ENCODE results near the gene LINGO1.

The LINGO1 gene

DNA sequence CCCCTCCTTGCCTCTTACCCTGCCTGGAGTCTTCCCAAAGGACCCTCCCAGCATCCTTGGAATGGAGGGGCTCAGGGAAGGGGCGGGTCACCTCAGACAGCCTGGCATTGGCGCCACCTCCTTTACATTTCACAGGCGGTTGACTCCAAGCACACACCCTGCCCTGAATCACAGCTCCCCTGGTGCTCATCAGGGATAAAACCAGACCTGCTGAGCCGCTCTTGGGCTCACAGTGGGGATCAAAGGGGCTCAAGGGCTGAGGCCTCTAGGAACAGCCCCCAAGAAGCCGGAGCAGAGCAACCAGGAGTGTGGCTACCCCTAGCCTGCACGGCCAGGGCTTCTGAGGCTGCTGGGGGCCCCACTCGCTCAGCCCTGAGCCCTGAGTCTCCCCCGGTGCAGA, 16.6 kb downstream of the LINGO1 start:
- DNase-seq (ENCODE audit: low read depth in 1 of 2, low spot score in 1 of 2) = no peak

DNA sequence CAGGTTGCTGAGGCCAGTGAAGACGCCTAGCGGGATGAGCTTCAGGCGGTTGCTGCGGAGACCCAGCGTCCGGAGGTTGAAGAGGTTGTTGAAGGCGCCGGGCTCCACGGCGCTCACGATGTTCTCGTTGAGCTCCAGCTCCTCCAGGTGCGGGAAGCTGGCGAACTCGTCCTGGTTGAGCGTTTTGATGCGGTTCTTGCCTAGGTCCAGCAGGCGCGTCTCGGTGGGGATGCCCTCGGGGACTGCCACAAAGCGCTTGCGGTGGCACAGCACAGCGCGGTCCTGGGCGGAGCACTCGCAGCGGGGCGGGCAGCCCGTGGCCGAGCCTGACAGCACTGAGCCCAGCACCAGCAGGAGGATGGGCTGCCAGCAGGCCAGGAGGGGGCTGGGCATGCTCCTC, 17.2 kb downstream of the LINGO1 start:
- DNase-seq (ENCODE audit: low read depth in 1 of 2, low spot score in 1 of 2) = no peak

DNA sequence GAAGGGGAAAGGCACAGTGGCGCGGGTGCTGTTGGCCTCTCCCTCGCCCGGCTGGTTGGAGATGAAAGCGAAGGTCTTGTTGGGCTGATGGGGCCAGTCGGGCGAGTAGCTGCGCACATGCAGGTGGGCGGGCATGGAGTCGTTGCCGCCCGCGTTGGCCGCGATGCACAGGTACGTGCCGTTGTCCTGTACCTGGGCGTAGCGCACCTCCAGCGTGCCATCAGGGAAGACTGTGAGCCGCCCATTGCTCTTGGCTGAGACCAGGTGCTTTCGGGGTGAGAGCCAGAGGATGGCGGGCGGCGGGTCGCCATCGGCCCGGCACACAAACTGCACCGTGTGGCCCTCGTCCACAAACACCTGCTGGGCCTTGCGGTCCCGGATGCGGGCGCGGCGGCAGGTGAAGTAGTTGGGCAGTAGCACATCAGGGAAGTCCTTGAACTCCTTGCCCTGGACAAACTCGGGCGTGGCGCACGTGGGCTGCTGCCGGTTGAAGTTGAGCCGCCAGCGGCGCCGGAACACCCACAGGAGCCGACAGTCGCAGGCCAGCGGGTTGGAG, 18.4 kb downstream of the LINGO1 start:
- DNase-seq (ENCODE audit: low read depth in 1 of 2, low spot score in 1 of 2) = no peak

DNA sequence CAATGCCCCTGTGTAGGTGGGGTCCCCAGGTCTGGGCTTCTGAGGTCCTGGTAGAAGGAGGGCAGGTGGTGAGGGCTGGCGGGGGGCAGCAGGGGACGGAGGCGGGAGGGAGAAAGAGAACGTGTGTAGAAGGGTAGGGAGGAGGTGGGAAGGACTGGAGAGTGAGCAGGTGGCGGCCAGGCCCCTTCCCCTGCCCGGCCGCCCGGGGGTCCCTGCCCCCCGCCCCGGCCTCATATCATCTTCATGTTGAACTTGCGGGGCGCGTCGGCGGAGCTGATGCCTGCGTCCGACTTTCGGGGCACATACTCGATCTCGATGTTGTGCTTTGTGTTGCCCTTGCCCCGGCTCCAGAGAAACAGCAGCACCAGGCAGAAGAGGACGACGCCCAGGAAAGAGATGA, 18.9 kb downstream of the LINGO1 start:
- DNase-seq (ENCODE audit: low read depth in 1 of 2, low spot score in 1 of 2) = no peak

DNA sequence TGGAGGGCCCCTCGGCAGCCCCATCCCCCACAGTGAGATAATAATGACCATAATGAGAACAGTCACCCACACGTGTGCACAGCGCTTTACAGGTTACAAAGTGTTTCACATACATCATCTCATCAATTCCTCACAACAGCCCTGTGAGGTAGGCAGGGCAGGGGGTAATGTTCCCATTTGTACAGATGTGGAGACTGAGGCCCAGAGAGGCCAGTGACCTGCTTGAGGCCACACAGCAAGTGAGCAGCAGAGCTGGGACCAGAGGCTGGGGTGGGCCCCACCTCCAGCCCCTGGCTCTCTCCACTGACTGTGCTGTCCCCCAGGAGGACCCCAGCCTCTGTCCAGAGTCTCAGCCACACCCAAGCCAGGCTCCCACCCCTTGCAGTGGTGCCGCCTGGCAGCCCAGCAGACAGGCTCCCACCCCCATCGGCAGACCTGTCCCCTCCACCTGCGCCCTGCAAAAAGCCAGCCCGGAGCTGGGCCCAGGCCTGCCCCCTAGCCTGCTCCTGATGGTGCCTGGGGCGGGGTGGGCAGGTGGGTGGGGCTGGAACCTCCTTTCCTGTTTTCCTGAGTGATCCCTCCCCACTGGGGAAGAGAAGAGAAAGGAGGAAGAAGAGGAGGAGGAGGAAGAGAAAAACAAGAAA, 19.6 kb downstream of the LINGO1 start:
- DNase-seq (ENCODE audit: low read depth in 1 of 2, low spot score in 1 of 2) = no peak

DNA sequence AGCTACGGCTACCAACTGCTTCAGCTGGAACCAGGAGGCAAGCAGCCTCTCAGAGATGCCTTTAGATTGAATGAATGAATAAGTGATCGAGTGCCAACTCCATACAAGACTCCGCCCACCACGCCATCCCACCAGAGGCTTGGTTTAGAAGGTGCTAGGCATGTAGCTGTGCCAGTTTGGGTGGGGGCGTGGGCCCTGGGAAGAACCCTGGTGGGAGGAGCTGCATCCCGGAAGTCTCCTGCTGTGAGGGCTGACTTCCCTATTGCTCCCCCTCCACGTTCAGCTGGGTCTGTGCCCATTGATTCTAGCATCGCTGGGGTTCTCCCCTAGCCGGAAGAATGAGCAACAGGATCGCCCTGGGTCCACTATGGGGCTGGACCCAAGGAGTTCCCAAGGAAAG, 20.9 kb downstream of the LINGO1 start:
- DNase-seq (ENCODE audit: low read depth in 1 of 2, low spot score in 1 of 2) = no peak

DNA sequence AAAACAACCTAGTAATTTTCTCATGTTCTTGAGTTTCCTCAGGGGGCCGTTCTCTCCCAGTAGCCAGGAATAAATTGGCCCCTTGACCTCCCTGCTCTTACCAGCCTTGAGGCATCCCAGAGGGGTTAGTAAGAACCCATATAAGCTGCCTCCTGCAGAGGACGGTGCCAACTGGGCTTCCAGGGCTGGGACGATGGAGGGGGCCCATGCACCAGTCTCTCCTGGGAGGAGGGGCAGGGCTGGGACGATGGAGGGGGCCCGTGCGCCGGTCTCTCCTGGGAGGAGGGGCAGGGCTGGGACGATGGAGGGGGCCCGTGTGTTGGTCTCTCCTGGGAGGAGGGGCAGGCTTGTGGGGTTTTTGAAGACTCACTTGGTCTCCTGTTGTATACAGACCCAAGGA, 22.0 kb downstream of the LINGO1 start:
- DNase-seq (ENCODE audit: low read depth in 1 of 2, low spot score in 1 of 2) = no peak

DNA sequence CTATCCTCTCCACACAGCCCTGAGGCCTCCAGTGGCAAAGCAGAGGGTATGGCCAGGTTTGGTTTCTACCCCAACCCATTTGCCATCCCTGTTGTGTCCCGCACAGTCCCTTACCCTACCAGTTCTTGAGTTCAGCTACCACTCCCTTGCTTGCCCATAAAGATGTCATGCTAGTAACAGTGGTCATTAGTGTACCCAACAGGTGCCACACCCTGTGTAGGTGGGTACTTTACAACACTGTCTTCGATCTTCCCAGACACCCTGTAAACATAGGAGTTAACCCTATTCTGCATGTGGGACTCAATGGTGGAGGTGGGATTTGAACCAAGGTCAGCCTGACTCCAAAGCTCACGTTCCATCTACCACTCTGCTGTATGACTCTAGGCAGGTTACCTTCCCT, 23.2 kb downstream of the LINGO1 start:
- no peak for DNase-seq (ENCODE audit: low read depth in 1 of 2, low spot score in 1 of 2)

DNA sequence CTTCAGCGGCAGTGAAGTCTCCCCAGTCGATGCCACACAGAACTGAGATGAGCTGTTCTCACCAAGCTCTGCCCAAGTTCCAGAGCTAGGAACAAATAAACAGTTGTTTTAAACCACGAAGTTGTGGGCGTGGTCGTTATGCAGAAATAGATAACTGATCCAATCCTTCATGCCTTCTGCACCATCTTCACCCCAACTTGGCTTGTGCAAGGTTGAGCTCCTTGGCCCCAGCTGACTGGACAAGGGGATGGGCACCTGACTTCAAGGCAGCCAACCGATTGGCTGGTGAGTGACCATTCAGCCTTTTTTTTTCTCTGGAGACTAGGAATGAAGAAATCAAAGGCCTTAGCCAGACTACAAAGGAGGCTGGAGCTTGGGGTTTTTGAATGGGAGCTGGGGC, 23.9 kb downstream of the LINGO1 start:
- no peak for DNase-seq (ENCODE audit: low read depth in 1 of 2, low spot score in 1 of 2)

DNA sequence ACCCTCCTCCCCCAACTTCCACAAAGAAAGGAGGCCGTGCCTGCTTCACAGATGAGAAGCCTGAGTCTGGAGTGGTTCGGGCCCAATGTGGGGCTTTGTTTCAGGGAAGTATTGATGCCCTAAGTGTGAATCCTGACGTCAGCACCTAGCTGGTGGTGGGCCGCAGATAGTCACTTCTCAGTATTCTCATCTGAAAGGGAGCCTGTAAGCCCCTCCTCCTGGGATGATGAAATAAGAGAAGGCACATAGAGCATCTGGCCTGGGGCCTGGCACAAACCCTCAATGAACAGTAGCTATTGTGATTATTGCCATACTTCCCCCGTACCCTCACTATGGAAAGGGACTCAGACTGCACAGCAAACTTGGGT, 24.8 kb downstream of the LINGO1 start:
- DNase-seq (ENCODE audit: low read depth in 1 of 2, low spot score in 1 of 2) = no peak

DNA sequence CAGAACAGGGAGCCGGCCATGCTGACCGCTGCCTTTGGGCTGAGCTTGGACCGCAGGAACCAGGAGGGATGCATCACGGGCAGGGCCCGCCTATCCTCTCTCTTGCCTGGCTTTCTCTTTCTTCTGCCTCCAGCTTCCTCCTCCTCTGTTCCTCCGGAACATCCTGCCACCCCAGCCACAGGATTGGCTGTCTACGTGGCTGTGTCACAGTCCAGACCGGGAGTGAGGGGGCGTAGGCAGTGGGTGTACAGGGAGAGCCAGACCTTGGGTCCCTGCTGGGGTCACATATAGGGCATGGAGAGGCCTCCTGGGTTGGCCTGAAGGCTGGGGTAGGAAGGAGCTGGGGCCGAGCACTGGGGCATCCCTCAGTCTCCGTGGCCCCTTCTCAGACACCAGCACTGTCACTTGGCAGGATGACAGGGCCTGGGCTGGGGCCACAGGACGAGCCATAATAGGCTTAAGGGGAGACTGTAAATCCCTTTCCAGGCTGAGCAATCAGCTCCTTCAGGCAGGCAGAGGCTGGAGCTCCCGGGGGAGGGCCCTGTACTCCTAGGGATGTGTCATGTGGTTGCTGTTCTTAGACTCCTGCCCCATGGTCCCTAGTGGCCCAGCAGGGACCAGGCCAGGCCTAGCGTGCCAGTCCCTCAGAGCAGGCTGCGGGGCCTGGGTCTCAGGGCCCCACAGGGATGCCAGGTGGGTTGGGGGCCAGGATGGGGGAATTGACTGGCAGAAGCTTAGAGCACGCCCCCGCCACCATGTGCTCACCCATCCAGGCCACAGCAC, 25.4 kb downstream of the LINGO1 start:
- DNase-seq (ENCODE audit: low read depth in 1 of 2, low spot score in 1 of 2) = no peak

DNA sequence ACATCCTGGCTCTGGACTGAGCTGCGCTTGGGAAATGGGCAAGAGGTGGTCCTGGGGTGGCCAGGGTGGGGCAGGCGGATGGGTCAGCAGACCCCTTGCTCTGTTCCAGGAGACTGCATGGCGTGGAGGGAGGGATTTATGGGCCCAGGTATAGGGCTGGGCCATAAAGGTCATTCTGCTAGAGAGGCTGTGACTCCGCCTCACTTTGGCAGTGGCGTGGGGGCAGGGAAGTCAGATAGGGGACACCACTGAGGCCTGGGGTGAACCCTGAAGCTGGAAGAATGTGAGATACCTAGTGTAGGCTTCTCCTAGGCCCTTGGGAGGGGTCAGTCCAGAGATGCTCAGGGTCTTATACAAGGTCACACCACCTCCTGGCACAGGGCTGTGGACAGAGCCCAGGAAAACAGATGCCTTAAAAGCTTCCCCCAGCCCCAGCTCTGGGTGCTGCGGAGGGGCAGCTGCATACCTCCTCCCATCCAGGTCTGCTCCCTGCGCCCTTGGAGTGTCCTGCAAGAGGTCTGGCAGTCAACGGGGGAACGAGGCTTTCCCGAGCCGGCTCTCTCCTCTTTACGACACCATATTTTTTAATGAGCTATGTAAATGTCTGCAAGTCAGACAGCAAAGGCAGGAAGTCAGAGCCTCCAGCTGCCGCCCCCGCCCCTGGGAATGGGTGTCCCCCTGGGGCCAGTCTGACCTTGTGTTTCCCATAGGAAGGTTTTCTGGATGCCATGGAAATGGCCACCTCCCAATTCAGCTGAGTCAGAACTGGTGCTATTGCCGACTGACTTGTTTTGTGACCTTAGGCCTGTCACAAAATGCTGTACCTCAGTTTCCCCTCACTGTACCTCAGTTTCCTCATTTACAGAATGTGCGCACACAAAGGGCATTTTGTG, 26.3 kb downstream of the LINGO1 start:
- no peak for DNase-seq (ENCODE audit: low read depth in 1 of 2, low spot score in 1 of 2)

DNA sequence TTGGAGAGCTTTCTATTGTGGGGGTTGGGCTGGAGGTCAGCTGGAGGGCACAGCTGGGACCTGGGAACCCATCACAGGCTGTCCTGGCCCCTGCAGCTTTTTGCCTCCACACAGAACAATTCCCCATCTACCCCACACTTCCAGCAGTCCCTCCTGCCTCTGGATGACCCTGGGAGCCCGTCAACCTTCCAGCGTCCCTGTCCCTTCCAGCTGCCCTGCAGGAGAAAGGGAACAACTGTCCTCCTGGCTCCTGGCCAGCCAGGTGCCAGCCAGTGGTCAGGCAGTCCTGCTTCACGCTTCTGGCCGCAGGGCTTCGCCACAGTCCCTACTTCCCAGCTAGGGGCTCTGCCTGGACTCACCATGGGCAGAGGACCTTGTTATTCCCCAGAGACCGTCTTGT, 27.2 kb downstream of the LINGO1 start:
- no peak for DNase-seq (ENCODE audit: low read depth in 1 of 2, low spot score in 1 of 2)

DNA sequence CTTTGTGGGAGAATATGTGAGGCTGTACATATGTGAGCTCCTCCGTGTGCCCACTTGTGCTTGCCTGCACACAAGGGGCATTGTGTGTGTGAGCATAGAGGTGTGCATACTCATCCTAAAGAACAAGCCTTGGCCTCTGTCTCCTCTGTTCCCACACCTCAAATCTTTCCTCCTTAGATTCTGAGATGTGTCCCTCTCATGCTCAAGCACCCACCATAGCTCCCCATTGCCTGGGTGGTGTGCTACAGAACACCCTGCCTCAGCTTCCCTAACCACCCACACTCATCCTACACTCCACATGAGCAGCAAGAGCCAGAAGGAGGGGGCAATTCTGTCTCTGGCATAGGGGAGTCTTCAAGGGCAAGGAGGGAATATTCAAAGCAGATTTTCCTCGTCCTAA, 27.7 kb downstream of the LINGO1 start:
- DNase-seq (ENCODE audit: low read depth in 1 of 2, low spot score in 1 of 2) = no peak

DNA sequence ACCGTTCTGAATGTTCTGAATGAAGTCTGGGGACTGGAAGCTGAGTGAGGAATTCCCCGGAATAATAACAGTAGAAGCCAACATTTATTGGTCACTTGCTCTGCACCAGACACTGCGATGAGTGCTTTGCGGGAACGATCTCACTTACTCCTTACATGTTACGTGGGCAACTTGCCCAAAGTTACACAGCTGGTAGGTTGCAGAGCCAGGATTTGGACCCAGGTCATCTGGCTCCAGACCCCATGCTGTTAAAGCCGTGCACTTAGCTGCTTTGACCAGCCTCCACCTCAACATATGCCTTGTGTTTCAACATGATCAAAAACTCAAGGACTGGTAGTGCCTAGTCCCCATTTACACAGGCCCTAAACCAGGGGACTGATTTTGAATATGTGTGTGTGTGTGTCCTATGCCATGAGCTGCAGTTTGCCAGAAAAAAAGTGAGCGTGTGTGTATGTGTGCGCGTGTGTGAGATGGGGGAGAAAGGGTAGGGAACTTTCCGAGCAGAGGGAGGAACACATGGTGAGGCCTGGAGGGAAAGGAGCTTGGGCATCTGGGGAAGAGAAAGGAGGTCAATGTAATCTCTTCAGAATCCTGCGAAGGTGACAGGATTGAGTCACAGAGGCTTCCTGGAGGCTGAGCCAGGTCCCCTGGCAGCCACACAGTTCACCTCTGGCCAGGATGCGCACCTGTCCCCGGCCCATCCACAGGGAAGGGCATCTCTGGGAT, 28.9 kb downstream of the LINGO1 start:
- DNase-seq (ENCODE audit: low read depth in 1 of 2, low spot score in 1 of 2) = no peak

DNA sequence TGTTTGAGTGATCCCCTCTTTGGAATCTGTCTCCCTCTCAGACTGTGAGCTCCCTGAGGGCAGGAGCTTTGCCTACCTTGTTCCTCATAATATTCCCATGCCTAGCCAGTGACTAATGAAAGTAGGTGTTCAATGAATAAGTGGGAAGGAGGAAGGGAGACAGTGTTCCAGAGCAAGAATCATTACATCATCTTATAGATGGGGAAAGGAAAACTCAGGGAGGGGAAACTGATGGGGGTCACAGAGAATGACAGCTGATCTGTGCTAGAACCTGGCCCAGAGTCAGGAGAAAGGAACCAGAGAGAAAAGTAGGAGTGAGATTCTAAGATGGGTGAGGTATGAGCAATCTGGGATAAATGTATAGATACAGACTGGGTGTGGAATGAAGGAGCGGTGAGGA, 29.9 kb downstream of the LINGO1 start:
- DNase-seq (ENCODE audit: low read depth in 1 of 2, low spot score in 1 of 2) = no peak

DNA sequence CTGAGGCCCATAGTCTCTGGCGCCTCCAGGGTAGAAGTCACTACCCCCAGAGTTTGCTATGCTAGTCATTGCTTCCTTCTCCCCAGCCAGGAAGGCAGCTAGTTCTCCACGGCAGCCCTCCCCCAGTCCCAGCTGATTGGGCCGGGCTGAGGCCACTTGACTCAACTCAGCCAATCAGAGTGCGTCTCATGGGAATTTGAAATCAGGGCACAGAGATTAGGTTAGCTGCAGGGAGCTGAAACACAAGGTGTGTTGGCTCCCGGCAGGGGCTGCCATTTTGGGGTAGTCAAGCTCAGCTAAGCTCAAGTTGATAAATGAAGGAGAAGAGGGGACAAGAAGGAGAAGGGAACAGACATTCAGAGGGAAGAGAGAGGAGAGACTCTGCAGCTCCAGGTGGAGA, 32.8 kb downstream of the LINGO1 start:
- no peak for DNase-seq (ENCODE audit: low read depth in 1 of 2, low spot score in 1 of 2)

DNA sequence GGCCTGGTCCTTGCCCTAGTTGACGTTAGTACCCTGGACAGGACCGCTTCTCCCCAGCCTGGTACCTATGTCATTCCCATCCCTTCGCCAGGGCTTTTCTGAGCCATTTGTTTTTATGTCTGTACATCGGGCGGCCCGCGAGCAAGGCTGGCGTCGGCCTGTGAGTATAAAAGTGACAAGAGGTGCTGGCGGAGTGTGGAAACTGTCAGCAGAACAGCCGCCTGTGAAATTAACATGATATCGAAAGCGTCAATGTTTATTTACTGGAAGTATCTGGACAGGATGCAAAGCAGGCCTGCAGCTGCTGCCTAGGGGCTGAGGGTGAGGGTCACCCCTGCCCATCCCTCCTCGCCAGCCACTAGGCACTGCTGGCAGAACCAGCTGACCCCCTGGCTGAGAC, 33.4 kb downstream of the LINGO1 start:
- no peak for DNase-seq (ENCODE audit: low read depth in 1 of 2, low spot score in 1 of 2)

DNA sequence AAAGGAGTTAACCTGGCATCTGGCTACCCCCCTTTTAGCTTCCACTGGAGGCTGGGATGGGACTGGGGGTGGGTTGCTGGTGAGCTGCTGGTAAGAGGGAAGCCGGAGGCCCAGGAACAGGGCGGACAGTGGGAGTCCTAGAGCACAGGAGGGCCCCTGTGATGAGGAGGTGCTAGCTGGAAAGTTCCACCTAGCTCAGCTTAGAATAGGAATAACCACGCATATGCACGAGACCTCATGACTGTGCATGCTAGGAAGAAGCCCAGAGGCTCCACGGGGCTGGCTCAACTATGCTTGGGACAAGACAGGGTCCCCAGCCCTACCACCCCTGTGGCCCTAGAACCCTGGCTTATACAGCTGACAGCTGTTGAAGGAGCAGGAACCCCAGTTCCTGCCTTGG, 34.1 kb downstream of the LINGO1 start:
- no peak for DNase-seq (ENCODE audit: low read depth in 1 of 2, low spot score in 1 of 2)

DNA sequence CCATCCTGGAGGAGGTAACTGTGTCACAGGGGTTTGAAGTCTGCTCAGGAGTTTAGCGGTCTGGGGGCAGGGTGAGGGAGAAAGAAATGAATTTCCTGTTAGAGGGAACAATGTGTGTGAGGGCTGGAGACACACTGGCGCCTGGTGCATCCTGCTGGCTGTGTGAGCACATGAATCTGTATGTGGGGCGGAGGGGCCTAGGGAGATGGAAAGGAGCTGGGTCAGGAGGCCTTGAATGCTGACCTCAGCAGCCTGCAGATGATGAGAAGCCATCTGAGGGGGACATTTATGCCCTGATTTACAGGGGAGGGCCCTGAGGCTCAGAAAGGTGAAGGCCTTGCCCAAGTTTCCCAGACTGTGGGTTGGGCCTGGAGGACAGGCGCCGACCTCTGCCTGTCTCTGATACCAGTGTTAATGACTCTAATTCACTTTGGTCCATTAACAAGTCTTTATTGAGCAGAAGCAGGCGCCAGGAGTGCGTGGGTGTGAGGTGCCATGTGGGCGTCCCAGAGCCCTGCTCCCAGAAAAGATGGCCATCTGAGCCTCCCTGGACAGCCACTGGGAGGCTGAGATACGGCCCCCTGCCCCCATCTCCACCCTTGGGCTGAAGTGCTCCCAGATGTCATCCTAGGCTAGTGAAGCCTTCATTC, 34.8 kb downstream of the LINGO1 start:
- no peak for DNase-seq (ENCODE audit: low read depth in 1 of 2, low spot score in 1 of 2)
